Transverse colon (tissue), 3 donors: ENCODE data around the gene SNTA1.
"Not testable (repeated sequence)": the region's sequence is repeated elsewhere in the genome, so short reads cannot be mapped to it uniquely, and the experiment has no call there.

ENCODE experiments used
- EP300 ChIP-seq: sonication (generic); formaldehyde crosslinking; IDR thresholded peaks from one replicate; pipeline ENCODE4 v1.6.1; 2017; ENCODE audit warnings: antibody characterized with exemption, low read depth
- POLR2A ChIP-seq: fragments of 450-650 bp; IDR thresholded peaks from one replicate; pipeline ENCODE4 v1.6.1; 2016; ENCODE audit warnings: antibody characterized with exemption, mild to moderate bottlenecking, moderate library complexity
- TF ChIP-seq, protein P1 (sequence below), 5 experiments: fragments of 200-600 bp in 3 of 5; fragments of 450-650 bp in 2 of 5; sonication (generic) in 3 of 5; IDR thresholded peaks; 1 replicate in 2 of 5; 2 replicates in 3 of 5; pipeline ENCODE4 v1.5.1; 2016 to 2017; ENCODE audit warnings: antibody characterized with exemption in 5 of 5, inconsistent platforms in 3 of 5, mild to moderate bottlenecking in 2 of 5, moderate library complexity in 1 of 5

GRCh38 chr20:33440562-33440961 lies 3.0 kb downstream of the SNTA1 start:
- TF ChIP-seq POLR2A, EP300: not testable (repeated sequence)
- TF ChIP-seq, protein P1, sequence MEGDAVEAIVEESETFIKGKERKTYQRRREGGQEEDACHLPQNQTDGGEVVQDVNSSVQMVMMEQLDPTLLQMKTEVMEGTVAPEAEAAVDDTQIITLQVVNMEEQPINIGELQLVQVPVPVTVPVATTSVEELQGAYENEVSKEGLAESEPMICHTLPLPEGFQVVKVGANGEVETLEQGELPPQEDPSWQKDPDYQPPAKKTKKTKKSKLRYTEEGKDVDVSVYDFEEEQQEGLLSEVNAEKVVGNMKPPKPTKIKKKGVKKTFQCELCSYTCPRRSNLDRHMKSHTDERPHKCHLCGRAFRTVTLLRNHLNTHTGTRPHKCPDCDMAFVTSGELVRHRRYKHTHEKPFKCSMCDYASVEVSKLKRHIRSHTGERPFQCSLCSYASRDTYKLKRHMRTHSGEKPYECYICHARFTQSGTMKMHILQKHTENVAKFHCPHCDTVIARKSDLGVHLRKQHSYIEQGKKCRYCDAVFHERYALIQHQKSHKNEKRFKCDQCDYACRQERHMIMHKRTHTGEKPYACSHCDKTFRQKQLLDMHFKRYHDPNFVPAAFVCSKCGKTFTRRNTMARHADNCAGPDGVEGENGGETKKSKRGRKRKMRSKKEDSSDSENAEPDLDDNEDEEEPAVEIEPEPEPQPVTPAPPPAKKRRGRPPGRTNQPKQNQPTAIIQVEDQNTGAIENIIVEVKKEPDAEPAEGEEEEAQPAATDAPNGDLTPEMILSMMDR (IDR thresholded peaks at IDR 0.05), result not testable (repeated sequence)
